IPS-15b (cell line): Measurements from ENCODE around the gene FLNA.
"Not testable (repeated sequence)": the region's sequence is repeated elsewhere in the genome, so short reads cannot be mapped to it uniquely, and the experiment has no call there.

ENCODE experiments used
- H3K27me3 ChIP-seq: one replicate; pipeline ENCODE4 v1.6.1; 2013; ENCODE audit warnings: low read length; ENCODE audit not compliant: control insufficient read depth, insufficient read depth
- H3K36me3 ChIP-seq: one replicate; pipeline ENCODE4 v1.6.1; 2013; ENCODE audit warnings: low read length; ENCODE audit not compliant: control insufficient read depth, insufficient read depth
- H3K4me1 ChIP-seq: one replicate; pipeline ENCODE4 v1.6.1; 2013; ENCODE audit warnings: mild to moderate bottlenecking, low read length; ENCODE audit not compliant: control insufficient read depth, insufficient read depth
- H3K4me3 ChIP-seq: one replicate; pipeline ENCODE4 v1.5.1; 2013; ENCODE audit warnings: low read depth, low read length
- H3K9ac ChIP-seq: one replicate; pipeline ENCODE4 v1.6.1; 2013; ENCODE audit warnings: low read depth, mild to moderate bottlenecking, low read length
- H3K9me3 ChIP-seq: one replicate; pipeline ENCODE4 v1.6.1; 2013; ENCODE audit warnings: mild to moderate bottlenecking, low read length; ENCODE audit not compliant: control insufficient read depth, insufficient read depth

Gene FLNA

GRCh38 chrX:154396973-154397887 is 22.8 kb upstream of the FLNA start:
- H3K36me3 ChIP-seq: peaks cover 14% of the 10 kb centered on the region
- peaks cover 2% of the 10 kb centered on the region for H3K4me1 ChIP-seq
- peak overlapping the region; percentile 87 for H3K4me3 ChIP-seq
- H3K9ac ChIP-seq: peak overlapping the region; percentile 79
- no peaks in the 10 kb centered on the region for H3K9me3 ChIP-seq
- no peaks in the 10 kb centered on the region for H3K27me3 ChIP-seq

- H3K36me3 ChIP-seq: peaks cover 14% of the 10 kb centered on the region
- not testable (repeated sequence) for H3K27me3 ChIP-seq, H3K9me3 ChIP-seq, H3K4me1 ChIP-seq, H3K4me3 ChIP-seq, H3K9ac ChIP-seq
Observed at GRCh38 chrX:154396363-154396762, 21.9 kb upstream of the FLNA start.

DNA sequence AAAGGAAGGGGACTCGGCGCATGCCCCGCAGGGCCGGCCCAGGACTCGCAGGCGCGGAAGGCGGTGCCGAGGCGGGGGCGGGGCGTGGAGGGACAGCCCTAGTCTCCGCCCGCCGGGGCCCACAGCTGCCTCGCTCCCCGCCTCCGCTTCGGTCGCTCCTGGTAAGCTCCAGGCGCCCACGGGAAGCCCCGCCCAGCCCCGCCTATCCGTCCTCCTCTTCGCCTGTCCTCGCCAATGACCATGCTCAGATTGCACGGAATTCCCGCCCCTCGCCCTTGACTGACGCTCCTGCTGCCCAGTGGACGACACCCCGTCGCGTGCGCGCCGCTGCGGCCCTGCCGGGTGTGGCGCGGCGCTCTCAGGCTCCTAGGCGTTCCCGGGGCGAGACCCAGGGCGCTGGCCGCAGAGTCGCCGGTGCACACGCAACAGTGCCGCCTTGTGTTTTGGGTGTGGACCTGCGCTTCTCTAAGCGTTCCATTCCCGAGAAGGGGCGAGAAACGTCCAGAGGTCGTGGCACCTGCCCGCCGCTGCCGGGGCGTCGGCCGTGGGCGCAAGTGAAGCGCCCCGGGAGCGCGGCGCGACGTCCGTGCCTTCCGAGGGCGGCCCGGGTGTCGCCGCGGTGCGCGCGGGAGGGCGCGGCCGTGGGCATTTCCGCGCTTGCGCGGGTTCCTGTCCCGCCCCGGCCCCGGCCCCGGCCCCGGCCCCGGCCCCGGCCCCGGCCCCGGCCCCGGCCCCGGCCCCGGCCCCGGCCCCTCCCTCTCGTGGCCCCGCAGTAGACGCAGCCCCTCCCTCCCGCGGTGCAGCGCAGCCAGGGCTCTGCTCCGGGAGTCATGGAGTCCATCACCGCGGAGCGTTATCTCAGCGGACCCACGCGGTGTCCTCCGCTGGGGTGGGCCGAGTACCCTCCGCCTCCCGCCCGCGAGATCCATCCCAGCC is 15.6 kb upstream of the FLNA start:
- H3K27me3 ChIP-seq, H3K4me3 ChIP-seq, H3K9me3 ChIP-seq, H3K36me3 ChIP-seq, H3K4me1 ChIP-seq, H3K9ac ChIP-seq: not testable (repeated sequence)

- H3K9ac ChIP-seq, H3K4me3 ChIP-seq, H3K36me3 ChIP-seq, H3K27me3 ChIP-seq, H3K9me3 ChIP-seq, H3K4me1 ChIP-seq: not testable (repeated sequence)
Observed at GRCh38 chrX:154388649-154389048, 14.2 kb upstream of the FLNA start.

DNA sequence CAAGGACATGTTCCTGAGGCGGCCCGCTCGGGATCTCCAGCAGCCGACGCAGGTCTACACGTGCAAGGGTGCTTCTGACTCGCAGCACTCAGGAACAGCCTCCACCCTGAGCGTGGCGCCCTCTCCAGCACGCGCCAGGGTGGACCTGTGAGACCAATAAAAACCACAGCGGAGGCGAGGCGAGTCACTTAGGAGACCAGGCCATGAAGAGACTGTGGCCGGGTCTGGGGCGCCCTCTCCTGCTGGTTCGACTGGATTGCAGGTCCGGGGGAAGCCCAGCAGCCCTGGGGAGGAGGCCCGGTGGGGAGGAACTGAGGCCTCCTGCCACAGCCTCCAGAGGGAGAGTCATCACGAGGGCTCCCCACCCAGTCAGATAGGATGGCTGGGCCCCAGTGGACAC is 13.7 kb upstream of the FLNA start:
- H3K9me3 ChIP-seq, H3K4me1 ChIP-seq: not testable (repeated sequence)

GRCh38 chrX:154384284-154384892 is 10.0 kb upstream of the FLNA start:
- no peak overlapping the region for H3K9ac ChIP-seq
- no peaks in the 10 kb centered on the region for H3K9me3 ChIP-seq
- no peak overlapping the region for H3K4me3 ChIP-seq
- H3K27me3 ChIP-seq: no peaks in the 10 kb centered on the region
- H3K36me3 ChIP-seq: peaks cover 4% of the 10 kb centered on the region
- H3K4me1 ChIP-seq: no peaks in the 10 kb centered on the region

More for the DNA sequence above, 13.7 kb upstream of the FLNA start:
- not testable (repeated sequence) for H3K9ac ChIP-seq, H3K27me3 ChIP-seq, H3K4me3 ChIP-seq, H3K36me3 ChIP-seq

- Histone ChIP-seq H3K36me3 (peaks cover 4% of the 10 kb centered on the region), H3K4me1 (no peaks in the 10 kb centered on the region), H3K9ac (no peak overlapping the region), H3K4me3 (no peak overlapping the region), H3K27me3 (no peaks in the 10 kb centered on the region), H3K9me3 (no peaks in the 10 kb centered on the region)
Observed at GRCh38 chrX:154383359-154384283, 9.2 kb upstream of the FLNA start.

DNA sequence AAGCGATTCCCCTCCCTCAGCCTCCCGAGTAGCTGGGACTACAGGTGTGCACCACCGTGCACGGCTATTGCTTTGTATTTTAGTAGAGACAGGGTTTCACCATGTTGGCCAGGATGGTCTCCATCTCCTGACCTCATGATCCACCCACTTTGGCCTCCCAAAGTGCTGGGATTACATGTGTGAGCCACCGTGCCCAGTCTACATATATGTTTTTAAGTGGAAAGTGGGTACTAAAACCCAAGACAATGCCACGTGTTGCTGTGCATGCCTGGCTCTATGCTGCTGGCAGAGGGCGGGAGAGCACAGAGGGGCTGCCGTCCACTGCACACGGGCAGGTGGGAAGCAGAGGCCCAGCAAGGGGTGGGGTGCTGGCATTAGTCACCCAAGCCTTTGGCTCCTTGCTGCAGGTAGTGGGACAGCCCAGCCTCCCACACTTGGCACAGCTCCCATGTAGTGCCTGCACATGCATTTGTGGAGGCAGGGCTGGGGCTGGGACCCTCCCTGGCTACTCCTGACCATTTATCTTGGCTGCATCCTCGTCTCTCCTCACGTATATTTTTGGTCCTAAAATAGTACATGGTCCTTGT is 8.1 kb upstream of the FLNA start:
- Histone ChIP-seq H3K9me3 (no peaks in the 10 kb centered on the region), H3K9ac (no peak overlapping the region), H3K4me1 (no peaks in the 10 kb centered on the region), H3K36me3 (peaks cover 4% of the 10 kb centered on the region), H3K27me3 (no peaks in the 10 kb centered on the region), H3K4me3 (no peak overlapping the region)

DNA sequence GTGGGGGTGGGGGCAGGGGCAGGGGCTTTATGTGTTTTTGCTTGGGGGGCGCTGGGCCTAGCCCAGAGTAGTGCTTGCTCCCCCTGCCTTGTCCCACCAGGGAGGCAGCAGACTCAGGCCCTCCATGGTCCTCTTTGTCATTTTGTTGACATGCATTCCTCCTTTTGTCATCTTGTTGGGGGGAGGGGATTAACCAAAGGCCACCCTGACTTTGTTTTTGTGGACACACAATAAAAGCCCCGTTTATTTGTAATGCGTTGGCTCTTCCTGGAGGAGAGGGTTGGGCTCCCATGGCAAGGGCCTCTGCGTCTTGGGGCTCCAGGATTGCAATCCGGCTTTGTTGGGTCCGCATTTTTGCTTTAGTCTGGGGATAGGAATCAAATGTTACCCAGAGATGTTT is 6.8 kb upstream of the FLNA start:
- no peak overlapping the region for H3K4me3 ChIP-seq

GRCh38 chrX:154380787-154381186 is 6.4 kb upstream of the FLNA start:
- H3K27me3 ChIP-seq: no peaks in the 10 kb centered on the region
- no peaks in the 10 kb centered on the region for H3K9me3 ChIP-seq
- H3K4me3 ChIP-seq: peak overlapping the region; percentile 80
- peaks cover 4% of the 10 kb centered on the region for H3K36me3 ChIP-seq
- H3K4me1 ChIP-seq: no peaks in the 10 kb centered on the region
- no peak overlapping the region for H3K9ac ChIP-seq

More for the DNA sequence above, 6.8 kb upstream of the FLNA start:
- Histone ChIP-seq H3K9ac (no peak overlapping the region), H3K9me3 (no peaks in the 10 kb centered on the region), H3K36me3 (peaks cover 4% of the 10 kb centered on the region), H3K27me3 (no peaks in the 10 kb centered on the region), H3K4me1 (no peaks in the 10 kb centered on the region)
